Uterus (tissue), 4 donors: Measurements from ENCODE around the gene ADARB2. TPM values are rescaled to one million over a fixed set of nuclear protein-coding genes. Genes with fewer than 3 reads are reported as not detected.

ENCODE experiments used
- DNase-seq, 2 donors: peaks; one replicate each; pipeline ENCODE4 v3.0.0-alpha.2; 2019 to 2020
- H3K27ac ChIP-seq, 2 donors: fragments of 200-600 bp; sonication (generic); 1 replicate in 1 of 2; 2 replicates in 1 of 2; pipeline ENCODE4 v1.5.1; 2016 to 2018
- H3K27me3 ChIP-seq, 2 donors: fragments of 200-600 bp; sonication (generic); one replicate each; pipeline ENCODE4 v1.5.1; 2018 to 2019; ENCODE audit warnings: control low read depth in 1 of 2
- H3K36me3 ChIP-seq, 2 donors: fragments of 200-600 bp; sonication (generic); one replicate each; pipeline ENCODE4 v1.5.1; 2019; ENCODE audit warnings: control low read depth in 1 of 2
- H3K4me1 ChIP-seq, 2 donors: fragments of 200-600 bp; sonication (generic); one replicate each; pipeline ENCODE4 v1.5.1; 2018 to 2019; ENCODE audit warnings: control low read depth in 1 of 2
- H3K4me3 ChIP-seq, 2 donors: fragments of 200-600 bp; sonication (generic); 1 replicate in 1 of 2; 2 replicates in 1 of 2; pipeline ENCODE4 v1.5.1; 2018 to 2019; ENCODE audit warnings: mild to moderate bottlenecking in 1 of 2
- H3K9me3 ChIP-seq, 2 donors: fragments of 200-600 bp; sonication (generic); one replicate each; pipeline ENCODE4 v1.5.1; 2019; ENCODE audit warnings: control low read depth in 1 of 2
- POLR2A ChIP-seq, 2 donors: fragments of 450-650 bp; IDR thresholded peaks; one replicate each; pipeline ENCODE4 v1.6.1; 2016; ENCODE audit warnings: antibody characterized with exemption in 2 of 2, mild to moderate bottlenecking in 1 of 2, moderate library complexity in 1 of 2
- intact Hi-C: fragments of 100-400 bp; cut with DNase I; formaldehyde crosslinking; loops from one replicate; pipeline ENCODE4 v1.15.1; 2023; ENCODE audit warnings: low total_unique reads
- total RNA-seq, 4 donors: library from RNA; depleted of rRNA in 3 of 4; stranded (reverse); fragments of >200 nt in 3 of 4; gene quantifications; one replicate each; pipeline versions ENCODE4 v1.1.0 to v1.2.4, GENCODE V29; 2014 to 2023
- TF ChIP-seq, protein P1 (sequence below), 4 experiments: fragments of 200-600 bp in 2 of 4; fragments of 450-650 bp in 2 of 4; sonication (generic) in 2 of 4; IDR thresholded peaks; one replicate each; pipeline ENCODE4 v1.5.1; 2016 to 2019; ENCODE audit warnings: antibody characterized with exemption in 4 of 4, mild to moderate bottlenecking in 2 of 4, moderate library complexity in 1 of 4
- donor health status: DM: yes; HTN: yes; CAD: no.

Gene ADARB2
- total RNA-seq, 4 donors from 2014 or later: 0.76 to 2.6 (median 2.0) TPM; not detected in 1

DNA sequence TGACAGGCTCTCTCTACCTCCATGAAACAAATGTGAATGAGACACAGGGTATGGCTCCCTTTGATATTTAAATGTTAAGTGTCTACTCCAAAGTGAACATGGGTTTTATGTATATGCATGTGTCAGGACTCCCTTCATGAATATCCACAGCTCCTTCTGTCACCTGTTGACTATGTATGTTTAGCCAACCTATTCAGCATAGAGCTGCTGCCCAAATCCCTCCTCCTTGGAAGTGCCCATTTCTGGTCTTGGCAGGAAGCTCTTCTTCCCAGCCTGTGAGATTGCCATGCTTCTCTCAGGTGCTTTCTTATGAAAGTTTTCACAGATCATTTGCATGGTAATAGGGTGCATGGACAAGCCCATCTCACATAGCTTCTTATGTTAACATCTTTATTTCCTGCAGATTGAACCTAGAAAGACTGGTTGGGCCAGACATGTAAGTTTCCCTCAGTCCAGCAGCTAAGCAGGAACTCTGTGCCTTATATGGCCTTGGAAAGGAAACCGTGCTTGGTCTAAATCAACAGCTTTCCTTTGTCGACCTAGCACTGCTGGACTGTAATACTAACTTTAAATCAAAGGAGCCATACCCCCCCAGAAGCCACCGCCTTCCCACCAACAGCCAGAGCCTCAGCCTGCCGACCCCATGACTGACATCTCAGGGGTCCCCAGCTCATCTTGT lies 288.9 kb downstream of the ADARB2 start:
- intact Hi-C loops: no loop called here
- H3K27ac ChIP-seq: no peak overlapping the region
- H3K27me3 ChIP-seq: no peaks in the 10 kb centered on the region
- DNase-seq: no peak
- no peak overlapping the region for H3K4me3 ChIP-seq
- TF ChIP-seq POLR2A (IDR thresholded peaks at IDR 0.05): no peak
- TF ChIP-seq, protein P1, sequence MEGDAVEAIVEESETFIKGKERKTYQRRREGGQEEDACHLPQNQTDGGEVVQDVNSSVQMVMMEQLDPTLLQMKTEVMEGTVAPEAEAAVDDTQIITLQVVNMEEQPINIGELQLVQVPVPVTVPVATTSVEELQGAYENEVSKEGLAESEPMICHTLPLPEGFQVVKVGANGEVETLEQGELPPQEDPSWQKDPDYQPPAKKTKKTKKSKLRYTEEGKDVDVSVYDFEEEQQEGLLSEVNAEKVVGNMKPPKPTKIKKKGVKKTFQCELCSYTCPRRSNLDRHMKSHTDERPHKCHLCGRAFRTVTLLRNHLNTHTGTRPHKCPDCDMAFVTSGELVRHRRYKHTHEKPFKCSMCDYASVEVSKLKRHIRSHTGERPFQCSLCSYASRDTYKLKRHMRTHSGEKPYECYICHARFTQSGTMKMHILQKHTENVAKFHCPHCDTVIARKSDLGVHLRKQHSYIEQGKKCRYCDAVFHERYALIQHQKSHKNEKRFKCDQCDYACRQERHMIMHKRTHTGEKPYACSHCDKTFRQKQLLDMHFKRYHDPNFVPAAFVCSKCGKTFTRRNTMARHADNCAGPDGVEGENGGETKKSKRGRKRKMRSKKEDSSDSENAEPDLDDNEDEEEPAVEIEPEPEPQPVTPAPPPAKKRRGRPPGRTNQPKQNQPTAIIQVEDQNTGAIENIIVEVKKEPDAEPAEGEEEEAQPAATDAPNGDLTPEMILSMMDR (IDR thresholded peaks at IDR 0.05): no peak
- no peaks in the 10 kb centered on the region for H3K4me1 ChIP-seq
- no peaks in the 10 kb centered on the region for H3K36me3 ChIP-seq
- no peaks in the 10 kb centered on the region for H3K9me3 ChIP-seq

DNA sequence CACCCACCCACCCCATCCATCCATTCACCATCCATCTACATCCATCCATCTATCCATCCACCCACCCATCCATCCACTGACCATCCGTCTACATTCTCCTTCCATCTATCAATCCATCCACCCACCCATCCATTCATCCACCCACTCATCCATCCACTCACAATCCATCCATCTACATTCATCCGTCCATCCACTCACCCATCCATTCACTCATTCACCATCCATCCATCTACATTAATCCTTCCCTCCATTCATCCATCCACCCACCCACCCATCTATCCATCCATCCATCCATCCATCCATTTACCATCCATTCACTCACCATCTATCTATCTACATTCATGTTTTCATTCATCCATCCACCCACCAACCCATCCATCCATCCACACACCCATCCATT lies 292.5 kb downstream of the ADARB2 start:
- intact Hi-C loops: no loop called here
- TF ChIP-seq, protein P1 (IDR thresholded peaks at IDR 0.05): no peak
- no peak for TF ChIP-seq POLR2A (IDR thresholded peaks at IDR 0.05)
- no peaks in the 10 kb centered on the region for H3K4me1 ChIP-seq

DNA sequence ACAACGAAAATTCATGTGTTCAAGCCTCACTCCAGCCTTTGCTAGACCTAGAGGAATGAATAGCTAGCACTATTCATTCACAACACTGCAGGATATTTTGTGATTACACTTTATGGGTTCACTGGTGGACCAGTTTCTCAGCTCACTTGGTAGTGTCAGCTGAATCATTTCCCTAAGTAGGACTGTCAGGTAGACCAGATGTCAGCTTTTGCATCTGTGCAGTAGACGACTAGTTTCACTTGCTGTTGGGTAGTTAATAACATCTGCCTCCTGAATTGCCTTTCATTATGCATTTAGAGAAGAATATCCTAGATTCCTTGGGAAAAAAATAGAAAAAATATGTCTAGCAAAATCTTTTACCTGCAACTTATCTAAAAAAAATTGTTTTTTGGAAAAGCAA lies 296.4 kb downstream of the ADARB2 start:
- no peak for DNase-seq

More for the DNA sequence above, 292.5 kb downstream of the ADARB2 start:
- Histone ChIP-seq H3K4me3 (no peak overlapping the region), H3K36me3 (no peaks in the 10 kb centered on the region), H3K27ac (no peak overlapping the region), H3K9me3 (no peaks in the 10 kb centered on the region), H3K27me3 (no peaks in the 10 kb centered on the region)
- DNase-seq: no peak

DNA sequence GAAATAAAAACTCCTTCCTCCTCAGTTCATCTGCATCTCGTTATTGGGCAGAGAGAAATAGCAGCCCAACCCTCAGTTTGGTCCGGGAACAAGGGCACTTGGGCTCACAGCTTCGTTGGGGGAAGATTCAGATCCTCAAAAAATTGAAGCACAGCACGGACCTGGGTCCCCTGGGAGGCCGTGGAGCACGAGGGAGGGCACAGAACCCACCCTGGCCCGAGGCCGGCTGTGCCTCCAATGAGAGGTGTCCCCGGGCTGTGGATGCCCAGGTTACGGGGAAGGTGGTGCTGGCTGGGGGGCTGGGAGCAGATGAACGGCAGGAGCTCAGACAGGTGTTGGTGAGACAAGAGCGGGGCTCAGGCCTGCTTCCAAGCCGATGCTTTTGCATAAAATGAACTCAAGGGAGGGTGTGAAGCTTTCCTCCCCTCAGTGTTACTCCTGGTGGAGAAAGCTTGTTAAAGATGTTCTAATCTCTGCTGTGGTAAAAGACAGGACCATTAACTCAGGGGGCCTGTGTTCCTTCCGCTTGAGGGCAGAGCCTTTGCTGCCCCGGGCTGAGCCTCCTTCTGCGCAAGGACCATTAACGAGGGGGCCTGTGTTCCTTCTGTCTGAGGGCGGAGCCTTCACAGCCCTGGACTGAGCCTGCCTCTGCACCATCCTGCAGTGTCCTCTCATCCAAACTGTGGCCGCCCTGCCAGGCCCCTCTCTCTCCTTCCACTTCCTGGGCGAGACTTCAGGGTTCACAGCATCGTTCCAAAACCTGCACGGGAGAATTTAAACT lies 302.2 kb downstream of the ADARB2 start:
- no peak for DNase-seq
- H3K27me3 ChIP-seq: no peaks in the 10 kb centered on the region
- no peak overlapping the region for H3K27ac ChIP-seq
- intact Hi-C loops: no loop called here
- no peak for TF ChIP-seq POLR2A (IDR thresholded peaks at IDR 0.05)
- TF ChIP-seq, protein P1 (IDR thresholded peaks at IDR 0.05): no peak
- H3K36me3 ChIP-seq: no peaks in the 10 kb centered on the region
- no peaks in the 10 kb centered on the region for H3K9me3 ChIP-seq
- H3K4me3 ChIP-seq: no peak overlapping the region
- no peaks in the 10 kb centered on the region for H3K4me1 ChIP-seq

More for the DNA sequence above, 296.4 kb downstream of the ADARB2 start:
- Histone ChIP-seq H3K9me3 (no peaks in the 10 kb centered on the region), H3K36me3 (no peaks in the 10 kb centered on the region), H3K4me1 (no peaks in the 10 kb centered on the region), H3K27me3 (no peaks in the 10 kb centered on the region), H3K27ac (no peak overlapping the region), H3K4me3 (no peak overlapping the region)
- intact Hi-C loops: no loop called here
- no peak for TF ChIP-seq POLR2A (IDR thresholded peaks at IDR 0.05)
- TF ChIP-seq, protein P1 (IDR thresholded peaks at IDR 0.05): no peak

DNA sequence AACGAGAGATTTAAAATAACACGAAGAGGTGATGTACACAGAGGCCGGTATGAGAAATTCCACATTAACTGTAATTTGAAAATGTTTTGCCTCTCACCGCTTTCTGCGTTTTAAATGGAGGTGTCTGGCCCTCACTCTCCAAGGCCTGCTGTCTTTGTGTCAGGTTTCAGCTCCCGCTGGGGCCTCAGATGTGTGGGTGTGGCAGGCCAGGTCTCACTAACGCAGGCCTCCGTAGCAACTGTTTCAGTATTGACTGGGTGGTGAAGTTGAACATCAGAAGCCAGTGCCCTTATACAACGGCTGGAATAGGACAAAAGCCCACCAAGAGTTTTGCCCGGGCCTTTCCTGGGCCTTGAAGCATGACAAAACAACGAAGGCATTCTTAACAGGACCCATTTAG lies 303.1 kb downstream of the ADARB2 start:
- Histone ChIP-seq H3K9me3 (no peaks in the 10 kb centered on the region), H3K4me1 (no peaks in the 10 kb centered on the region), H3K36me3 (no peaks in the 10 kb centered on the region), H3K27me3 (no peaks in the 10 kb centered on the region), H3K4me3 (no peak overlapping the region), H3K27ac (no peak overlapping the region)
- DNase-seq: no peak
- TF ChIP-seq, protein P1 (IDR thresholded peaks at IDR 0.05): no peak
- no peak for TF ChIP-seq POLR2A (IDR thresholded peaks at IDR 0.05)
- intact Hi-C loops: no loop called here
